IPS DF 4.7 (cell line): Measurements from ENCODE around the gene MMP13.
"Not testable (repeated sequence)": the region's sequence is repeated elsewhere in the genome, so short reads cannot be mapped to it uniquely, and the experiment has no call there.

Experiments
- DNase-seq: peaks from one replicate; pipeline ENCODE4 v3.0.0-alpha.2; 2013; ENCODE audit warnings: low spot score; ENCODE audit errors: extremely low read depth

MMP13 gene

DNA sequence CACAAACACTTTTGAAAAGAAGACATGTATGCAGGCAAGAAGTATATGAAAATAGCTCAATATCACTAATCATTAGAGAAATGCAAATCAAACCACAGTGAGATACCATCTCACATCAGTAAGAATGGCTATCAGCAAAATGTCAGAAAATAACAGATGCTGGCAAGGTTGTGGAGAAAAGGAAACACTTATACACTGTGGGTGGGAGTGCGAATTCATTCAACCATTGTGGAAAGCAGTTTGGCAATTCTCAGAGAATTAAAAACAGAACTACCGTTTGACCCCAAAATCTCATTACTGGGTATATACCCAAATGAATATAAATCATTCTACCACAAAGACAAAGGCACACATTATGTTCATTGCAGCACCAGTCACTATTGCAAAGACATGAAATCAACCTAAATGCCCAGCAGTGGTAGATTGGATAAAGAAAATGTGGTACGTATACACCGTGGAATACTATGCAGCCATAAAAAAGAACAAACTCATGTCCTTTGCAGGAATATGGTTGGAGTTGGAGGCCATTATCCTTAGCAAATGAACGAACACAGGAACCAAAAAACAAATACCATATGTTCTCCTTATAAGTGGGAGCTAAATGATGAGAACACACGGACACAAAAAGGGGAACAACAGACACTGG, 18.5 kb downstream of the MMP13 start:
- DNase-seq, result no peak

DNA sequence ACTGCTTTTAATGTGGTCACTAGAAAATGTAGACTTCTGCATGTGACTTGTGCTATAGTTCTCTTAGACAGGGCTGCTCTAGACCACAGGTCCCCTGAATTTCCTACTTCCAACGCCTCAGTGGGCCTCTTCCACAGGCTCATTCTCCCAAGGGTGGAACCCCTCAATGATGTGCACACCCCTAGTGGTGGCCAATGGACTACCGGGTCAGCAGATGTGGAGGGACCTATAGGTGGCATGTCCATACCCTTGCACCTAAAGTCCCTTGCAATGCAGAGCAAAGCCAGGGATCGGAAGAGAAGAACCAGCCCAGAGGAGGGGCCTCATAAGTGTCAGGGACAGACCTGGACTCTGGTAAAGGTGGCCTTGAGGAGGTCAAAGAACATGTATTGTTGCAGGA, 20.0 kb downstream of the MMP13 start:
- no peak for DNase-seq

DNA sequence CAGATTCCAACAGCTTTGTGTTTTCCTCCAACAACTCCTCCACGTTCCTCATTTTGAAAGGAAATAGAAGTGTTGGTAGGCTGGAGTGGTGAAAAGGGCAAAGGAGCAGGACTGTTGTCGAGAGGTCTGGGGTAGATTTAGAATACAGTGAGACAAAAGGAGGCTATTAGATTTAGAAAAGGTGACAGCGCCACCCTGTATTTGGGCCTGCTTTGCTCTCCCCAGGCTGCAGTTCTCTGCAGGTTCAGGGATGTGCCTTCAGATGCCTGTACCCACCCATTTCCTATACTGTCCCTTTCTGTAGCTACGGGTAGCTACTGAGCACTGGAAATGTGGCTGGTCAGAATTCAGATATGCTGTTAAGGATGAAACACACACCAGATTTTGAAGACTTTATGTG, 20.8 kb downstream of the MMP13 start:
- no peak for DNase-seq

DNA sequence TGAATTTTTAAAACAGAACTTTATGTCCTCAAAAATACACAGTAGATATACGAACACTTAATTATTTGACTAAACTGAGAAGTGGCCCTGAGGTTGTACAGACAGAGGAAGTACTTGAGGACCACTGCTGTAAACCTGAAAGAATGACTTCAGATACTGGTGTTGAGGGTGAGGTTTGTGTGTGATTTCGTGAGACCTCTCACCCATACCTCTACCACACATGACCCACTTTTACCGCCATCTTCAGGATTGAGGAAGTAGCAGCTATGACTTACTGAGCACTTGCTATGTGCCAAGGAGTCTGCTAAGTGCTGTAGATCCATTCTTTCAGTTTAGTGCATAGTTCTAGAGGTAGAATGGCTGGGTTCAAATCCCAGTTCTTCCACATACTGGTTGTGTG, 21.9 kb downstream of the MMP13 start:
- no peak for DNase-seq

DNA sequence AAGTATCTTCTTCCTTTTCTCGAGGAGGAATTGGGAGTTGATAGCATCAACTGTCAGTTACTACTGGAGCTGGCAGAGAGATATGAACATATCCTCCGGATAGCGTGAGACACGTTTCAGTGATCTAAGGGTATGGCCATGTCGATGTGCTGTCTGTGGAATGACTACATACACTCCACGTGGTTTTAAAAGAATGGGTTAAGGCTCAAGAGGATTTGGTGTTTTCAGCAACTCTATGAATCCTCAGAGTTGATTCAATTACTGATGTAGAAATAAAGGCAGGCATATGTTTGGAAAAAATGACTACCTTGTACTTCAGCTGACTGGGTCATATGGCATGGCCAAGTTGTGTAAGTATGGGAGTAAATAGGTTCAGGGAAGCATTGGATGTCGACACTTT, 22.9 kb downstream of the MMP13 start:
- no peak for DNase-seq

- no peak for DNase-seq
Observed at GRCh38 chr11:102930451-102930850, 25.1 kb downstream of the MMP13 start.

DNA sequence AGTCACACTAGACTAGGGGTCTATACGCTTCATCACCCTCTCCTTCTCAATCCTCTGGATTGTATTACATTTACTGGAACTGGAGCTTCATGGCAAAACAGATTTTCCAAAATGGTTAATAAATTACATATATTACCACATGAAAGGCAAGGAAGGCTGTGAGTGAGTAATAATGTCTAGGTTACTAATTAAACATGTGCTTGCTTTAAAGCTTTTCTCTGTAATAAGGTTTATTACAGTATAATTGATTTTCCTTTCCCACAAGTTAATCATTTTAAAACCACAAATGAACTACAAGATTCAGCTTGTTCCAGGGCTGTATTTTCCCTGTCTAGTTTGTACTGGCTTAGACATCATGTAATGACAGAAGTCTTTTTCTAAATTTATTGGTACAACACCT, 25.6 kb downstream of the MMP13 start:
- no peak for DNase-seq

DNA sequence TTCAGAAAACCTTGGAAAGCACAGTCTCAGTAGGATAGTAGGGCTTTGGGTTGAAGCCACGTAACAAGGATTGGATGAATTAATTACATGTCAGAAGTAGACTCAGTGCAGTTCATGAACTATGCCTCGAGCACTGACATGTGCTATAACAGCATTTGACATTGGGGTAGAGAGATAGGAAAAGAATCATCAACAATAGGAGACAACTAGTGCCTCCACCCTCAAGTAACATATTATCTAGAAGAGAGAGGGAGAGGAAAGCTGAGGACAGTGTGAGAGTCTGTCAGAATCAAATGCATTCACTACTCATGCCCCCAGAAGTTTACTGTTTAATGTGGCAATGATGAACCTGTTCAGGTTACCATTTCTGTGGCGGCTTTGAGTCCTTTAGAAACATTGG, 26.4 kb downstream of the MMP13 start:
- DNase-seq, result no peak

GRCh38 chr11:102928247-102928646, 27.3 kb downstream of the MMP13 start:
- no peak for DNase-seq

DNA sequence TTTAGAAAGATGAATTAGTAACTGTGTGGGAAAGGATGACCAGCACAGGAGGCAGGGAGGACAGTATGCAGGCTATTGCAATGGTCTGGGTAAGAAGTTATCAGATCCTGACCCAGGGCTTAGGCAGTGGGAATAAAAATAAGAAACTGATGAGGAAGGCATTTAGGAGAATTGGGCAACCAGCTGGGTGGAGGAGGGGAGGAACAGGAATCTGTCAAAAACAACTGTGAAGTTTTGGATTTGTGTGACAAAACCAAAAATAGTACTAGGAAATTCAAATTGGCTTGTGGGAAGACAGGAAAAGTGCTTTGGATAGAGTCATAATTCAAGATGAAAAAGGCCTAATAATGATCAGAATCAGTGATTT, 27.9 kb downstream of the MMP13 start:
- no peak for DNase-seq

- no peak for DNase-seq
Observed at GRCh38 chr11:102926961-102927623, 28.4 kb downstream of the MMP13 start.

DNA sequence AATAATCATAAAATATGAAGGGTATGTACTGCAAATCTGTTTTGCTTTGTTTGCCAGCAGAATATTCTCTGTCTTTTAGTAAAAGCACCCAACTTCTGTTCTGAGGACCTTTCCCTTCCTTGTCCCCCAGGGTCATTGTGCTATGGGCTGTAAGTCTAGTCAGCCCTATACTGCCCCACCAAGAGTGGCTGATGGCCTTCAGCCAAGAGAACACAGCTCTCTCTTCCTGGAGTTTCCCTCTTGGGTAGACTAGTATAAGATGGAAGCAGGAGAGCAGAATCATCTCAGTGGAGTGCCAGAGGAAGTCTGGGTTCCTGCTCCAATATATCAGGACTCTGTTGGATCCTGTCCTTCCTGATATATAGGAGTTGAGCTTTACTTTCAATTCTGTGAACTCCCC, 29.0 kb downstream of the MMP13 start:
- DNase-seq, result no peak

DNA sequence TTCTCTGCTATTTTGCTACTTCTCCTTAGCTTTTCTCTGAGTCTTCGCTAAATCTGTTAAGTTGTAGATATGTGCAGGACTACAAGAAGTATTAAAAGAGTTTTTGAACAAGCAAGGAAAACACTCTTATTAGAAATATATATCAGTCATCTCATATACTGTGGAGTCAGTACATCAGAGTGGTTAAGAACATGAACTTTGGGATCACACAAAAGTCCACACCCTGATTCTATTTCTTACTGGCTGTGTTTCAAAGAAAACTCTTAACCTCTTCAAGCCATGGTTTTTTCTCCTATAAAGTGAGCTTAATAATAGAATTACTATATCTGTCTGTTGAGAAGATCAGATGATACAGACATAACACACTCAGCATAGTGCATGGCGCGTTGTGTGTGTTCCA, 29.5 kb downstream of the MMP13 start:
- no peak for DNase-seq

- DNase-seq, result no peak
Observed at GRCh38 chr11:102924851-102925380, 30.6 kb downstream of the MMP13 start.

- DNase-seq, result no peak
Observed at GRCh38 chr11:102921587-102922220, 33.8 kb downstream of the MMP13 start.

DNA sequence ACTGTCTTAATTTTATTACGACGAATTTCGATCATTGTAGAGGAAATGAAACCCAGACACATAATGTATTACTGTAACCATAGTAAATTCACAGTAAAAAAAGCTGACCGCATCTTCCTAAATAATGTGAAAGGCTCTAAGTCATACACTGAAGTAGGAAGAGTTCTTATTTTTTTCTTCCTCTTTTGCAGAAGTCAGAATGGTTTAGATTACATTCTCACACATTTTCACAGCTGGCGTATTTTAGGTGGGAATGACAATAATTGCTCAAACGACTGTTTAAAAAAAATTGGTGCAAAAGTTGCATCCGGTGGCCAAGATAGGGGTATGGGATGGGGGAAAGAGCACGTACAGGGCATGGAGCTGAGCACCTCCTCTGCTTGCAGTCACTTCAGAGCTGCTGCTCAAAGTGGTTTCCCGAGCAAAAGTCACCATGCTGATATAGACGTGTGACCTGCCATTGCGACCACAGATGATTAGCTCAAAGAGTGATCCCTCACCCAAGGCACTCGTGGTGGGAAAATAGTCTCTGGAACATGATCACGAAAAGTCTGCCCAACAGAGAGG, 35.3 kb downstream of the MMP13 start:
- no peak for DNase-seq

DNA sequence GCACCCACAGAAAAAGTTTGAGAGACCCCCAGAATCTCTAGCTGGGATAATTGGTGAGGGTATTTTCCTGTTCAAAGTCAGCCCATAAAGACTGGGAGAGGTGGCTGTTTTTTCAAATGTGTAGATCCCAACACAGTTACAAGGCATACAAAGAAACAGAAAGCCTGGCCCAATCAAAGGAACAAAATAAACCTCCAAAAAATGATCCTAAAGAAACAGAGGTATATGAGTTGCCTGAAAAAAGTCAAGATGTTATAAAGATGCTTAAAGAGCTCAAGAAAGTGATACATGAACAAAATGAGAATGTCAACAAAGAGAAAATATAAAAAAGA, 40.5 kb downstream of the MMP13 start:
- no peak for DNase-seq

DNA sequence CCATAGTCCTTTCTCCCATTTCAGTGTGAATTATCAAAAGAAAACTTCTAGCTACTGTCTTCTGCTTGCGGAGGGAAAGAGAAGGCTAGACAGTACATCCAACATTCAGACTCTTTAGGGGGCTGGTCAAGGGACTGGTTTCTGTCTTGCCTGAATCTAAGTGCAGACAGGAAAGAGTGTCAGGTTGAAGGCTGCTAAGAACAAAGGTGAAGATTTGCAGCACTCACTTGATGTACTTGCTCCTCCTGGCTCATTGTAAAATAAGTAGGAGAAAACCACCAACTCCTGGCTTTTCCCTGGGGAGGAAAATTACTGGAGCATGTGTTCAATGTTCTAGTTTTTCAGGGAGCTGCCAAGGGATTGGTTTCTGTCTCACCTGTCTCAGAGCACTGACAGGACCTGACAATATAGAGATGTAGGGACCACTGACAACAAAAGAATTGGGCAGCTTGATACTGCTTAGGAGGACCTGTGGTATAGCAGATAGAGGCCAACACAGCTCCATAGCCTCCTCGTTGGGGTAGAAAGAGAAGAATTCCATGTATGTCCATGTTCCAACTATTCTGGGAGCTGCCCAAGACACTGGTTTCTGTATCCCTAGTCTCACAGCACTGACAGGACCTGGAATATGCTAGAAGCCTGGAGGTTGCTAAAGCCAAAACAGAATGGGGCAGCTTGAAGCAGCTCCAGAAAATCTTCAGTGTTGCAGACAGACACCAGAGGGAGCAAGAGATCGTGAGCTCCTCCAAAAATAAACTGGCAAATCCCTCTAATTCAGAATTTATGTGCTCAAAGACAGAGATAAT, 41.1 kb downstream of the MMP13 start:
- peak; percentile 30 for DNase-seq

- no peak for DNase-seq
Observed at GRCh38 chr11:102912482-102912830, 43.1 kb downstream of the MMP13 start.

- DNase-seq, result no peak
Observed at GRCh38 chr11:102911758-102912481, 43.6 kb downstream of the MMP13 start.

DNA sequence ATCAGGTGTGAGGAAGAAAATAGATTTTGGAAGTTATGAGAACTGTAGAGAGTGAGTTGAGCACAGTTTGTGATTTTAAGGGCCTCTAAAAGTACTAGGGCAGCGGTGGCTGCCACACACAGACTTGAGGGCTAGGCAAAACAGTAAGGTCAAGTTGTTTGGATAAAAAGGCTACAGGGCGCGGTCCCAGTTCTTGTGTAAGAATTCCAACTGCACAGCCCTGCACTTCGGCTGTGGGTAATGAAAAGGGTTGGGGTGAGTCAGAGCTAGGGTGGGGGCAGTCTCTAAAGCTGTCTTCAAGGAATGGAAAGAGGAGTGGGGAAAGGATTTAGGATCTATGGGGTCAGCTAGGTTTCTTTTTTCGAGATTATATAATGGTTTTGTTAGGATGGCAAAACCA, 49.7 kb downstream of the MMP13 start:
- DNase-seq, result not testable (repeated sequence)
